Stomach (tissue), 9 donors: Measurements from ENCODE around the gene OLIG3. TPM values are rescaled to one million over a fixed set of nuclear protein-coding genes. Genes with fewer than 3 reads are reported as not detected.

Source experiments
- DNase-seq, 2 donors: peaks; one replicate each; pipeline versions ENCODE4 v3.0.0 to v3.0.0-alpha.2; 2013 to 2019
- H3K27ac ChIP-seq, 5 donors: fragments of 200-600 bp in 4 of 5; sonication (generic) in 4 of 5; one replicate each; pipeline ENCODE4 v1.5.1; 2013 to 2019; ENCODE audit warnings: mild to moderate bottlenecking in 1 of 5, moderate library complexity in 1 of 5
- H3K27me3 ChIP-seq, 3 donors: fragments of 200-600 bp; sonication (generic); one replicate each; pipeline ENCODE4 v1.5.1; 2017 to 2019; ENCODE audit warnings: mixed run types in 1 of 3
- H3K36me3 ChIP-seq, 4 donors: fragments of 200-600 bp; sonication (generic); 1 replicate in 3 of 4; 2 replicates in 1 of 4; pipeline ENCODE4 v1.5.1; 2016 to 2019
- H3K4me1 ChIP-seq, 4 donors: fragments of 200-600 bp; sonication (generic); one replicate each; pipeline ENCODE4 v1.5.1; 2016 to 2019
- H3K4me3 ChIP-seq, 4 donors: fragments of 200-600 bp; sonication (generic) in 3 of 4; one replicate each; pipeline ENCODE4 v1.5.1; 2016 to 2019; ENCODE audit warnings: mild to moderate bottlenecking in 1 of 4
- H3K9me3 ChIP-seq, 4 donors: fragments of 200-600 bp; sonication (generic); one replicate each; pipeline ENCODE4 v1.5.1; 2016 to 2019
- EP300 ChIP-seq: sonication (generic); formaldehyde crosslinking; IDR thresholded peaks from one replicate; pipeline ENCODE4 v1.6.1; 2017; ENCODE audit warnings: antibody characterized with exemption
- POLR2A ChIP-seq, 4 donors: fragments of 450-650 bp; IDR thresholded peaks; one replicate each; pipeline ENCODE4 v1.6.1; 2016; ENCODE audit warnings: antibody characterized with exemption in 4 of 4, control low read depth in 2 of 4, mild to moderate bottlenecking in 1 of 4, moderate library complexity in 1 of 4
- POLR2AphosphoS5 ChIP-seq, 3 donors: sonication (generic); formaldehyde crosslinking; IDR thresholded peaks; one replicate each; pipeline ENCODE4 v1.6.1; 2016; ENCODE audit warnings: antibody characterized with exemption in 3 of 3
- WGBS, 5 donors: extraction: QIAGEN DNeasy Blood & Tissue Kit in 3 of 5; methylation state at CpG; one replicate each; pipeline versions ENCODE4 v1.1.5 to v1.1.7; 2013 to 2018; 5-methylcytosine and 5-hydroxymethylcytosine counted together
- intact Hi-C: fragments of 100-400 bp; cut with DNase I; formaldehyde crosslinking; loops from one replicate; pipeline ENCODE4 v1.15.1; 2023; ENCODE audit warnings: low total_unique reads
- polyA plus RNA-seq, 3 donors: library from polyadenylated mRNA; stranded (reverse); fragments of 200-250 nt; gene quantifications; one replicate each; pipeline ENCODE4 v1.2.3, GENCODE V29; 2013
- total RNA-seq, 5 donors: library from RNA; depleted of rRNA; stranded (reverse); fragments of >200 nt; gene quantifications; one replicate each; pipeline versions ENCODE4 v1.1.0 to v1.2.3, GENCODE V29; 2014 to 2016
- TF ChIP-seq, protein P1 (sequence below), 7 experiments: fragments of 450-650 bp in 4 of 7; fragments of 200-600 bp in 3 of 7; sonication (generic) in 3 of 7; IDR thresholded peaks; one replicate each; pipeline ENCODE4 v1.5.1; 2016 to 2019; ENCODE audit warnings: antibody characterized with exemption in 7 of 7, control low read depth in 2 of 7, mild to moderate bottlenecking in 1 of 7
- donor health status: healthy with polysubstance abuse.
- donor health status: Bipolar disorder and iron deficiency.
- donor health status: healthy.

Gene OLIG3
- total and polyA plus RNA-seq, 8 donors, result not detected

DNA sequence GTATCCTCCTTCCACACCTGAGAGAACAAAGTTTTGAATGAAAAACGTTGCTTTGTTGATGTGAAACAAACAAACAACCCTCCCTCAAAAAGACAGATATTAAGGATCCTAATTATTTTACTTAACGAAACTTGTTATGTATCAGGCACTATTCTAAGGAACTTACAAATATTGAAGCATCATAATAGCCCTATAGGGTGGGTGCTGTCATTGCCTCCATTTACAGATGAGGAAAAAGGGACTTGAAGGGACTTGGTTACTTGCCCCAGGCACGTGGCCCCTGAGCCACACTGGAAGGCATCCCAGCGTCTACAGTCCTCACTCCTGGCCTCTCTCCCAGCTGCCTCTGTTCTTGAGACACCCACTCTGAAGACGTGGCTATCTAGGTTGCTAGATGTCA is 20.2 kb upstream of the OLIG3 start:
- peaks cover 0 to 21% (median 18%) of the 10 kb centered on the region in 4 donors for H3K9me3 ChIP-seq
- DNase-seq, result no peak
- H3K27ac ChIP-seq, result no peak overlapping the region
- intact Hi-C loops, result no loop called here
- no peak for TF ChIP-seq EP300
- no peak for TF ChIP-seq POLR2AphosphoS5 (IDR thresholded peaks at IDR 0.05)
- TF ChIP-seq, protein P1, sequence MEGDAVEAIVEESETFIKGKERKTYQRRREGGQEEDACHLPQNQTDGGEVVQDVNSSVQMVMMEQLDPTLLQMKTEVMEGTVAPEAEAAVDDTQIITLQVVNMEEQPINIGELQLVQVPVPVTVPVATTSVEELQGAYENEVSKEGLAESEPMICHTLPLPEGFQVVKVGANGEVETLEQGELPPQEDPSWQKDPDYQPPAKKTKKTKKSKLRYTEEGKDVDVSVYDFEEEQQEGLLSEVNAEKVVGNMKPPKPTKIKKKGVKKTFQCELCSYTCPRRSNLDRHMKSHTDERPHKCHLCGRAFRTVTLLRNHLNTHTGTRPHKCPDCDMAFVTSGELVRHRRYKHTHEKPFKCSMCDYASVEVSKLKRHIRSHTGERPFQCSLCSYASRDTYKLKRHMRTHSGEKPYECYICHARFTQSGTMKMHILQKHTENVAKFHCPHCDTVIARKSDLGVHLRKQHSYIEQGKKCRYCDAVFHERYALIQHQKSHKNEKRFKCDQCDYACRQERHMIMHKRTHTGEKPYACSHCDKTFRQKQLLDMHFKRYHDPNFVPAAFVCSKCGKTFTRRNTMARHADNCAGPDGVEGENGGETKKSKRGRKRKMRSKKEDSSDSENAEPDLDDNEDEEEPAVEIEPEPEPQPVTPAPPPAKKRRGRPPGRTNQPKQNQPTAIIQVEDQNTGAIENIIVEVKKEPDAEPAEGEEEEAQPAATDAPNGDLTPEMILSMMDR (IDR thresholded peaks at IDR 0.05), result no peak
- no peak for TF ChIP-seq POLR2A (IDR thresholded peaks at IDR 0.05)
- H3K36me3 ChIP-seq, result no peaks in the 10 kb centered on the region
- no peak overlapping the region for H3K4me3 ChIP-seq
- 40 to 56% (median 46%) methylated on average over 5 of the region's 5 CpGs for WGBS, 5 donors
- H3K27me3 ChIP-seq, result peaks cover 0 to 99% (median 50%) of the 10 kb centered on the region in 3 donors
- no peaks in the 10 kb centered on the region for H3K4me1 ChIP-seq

DNA sequence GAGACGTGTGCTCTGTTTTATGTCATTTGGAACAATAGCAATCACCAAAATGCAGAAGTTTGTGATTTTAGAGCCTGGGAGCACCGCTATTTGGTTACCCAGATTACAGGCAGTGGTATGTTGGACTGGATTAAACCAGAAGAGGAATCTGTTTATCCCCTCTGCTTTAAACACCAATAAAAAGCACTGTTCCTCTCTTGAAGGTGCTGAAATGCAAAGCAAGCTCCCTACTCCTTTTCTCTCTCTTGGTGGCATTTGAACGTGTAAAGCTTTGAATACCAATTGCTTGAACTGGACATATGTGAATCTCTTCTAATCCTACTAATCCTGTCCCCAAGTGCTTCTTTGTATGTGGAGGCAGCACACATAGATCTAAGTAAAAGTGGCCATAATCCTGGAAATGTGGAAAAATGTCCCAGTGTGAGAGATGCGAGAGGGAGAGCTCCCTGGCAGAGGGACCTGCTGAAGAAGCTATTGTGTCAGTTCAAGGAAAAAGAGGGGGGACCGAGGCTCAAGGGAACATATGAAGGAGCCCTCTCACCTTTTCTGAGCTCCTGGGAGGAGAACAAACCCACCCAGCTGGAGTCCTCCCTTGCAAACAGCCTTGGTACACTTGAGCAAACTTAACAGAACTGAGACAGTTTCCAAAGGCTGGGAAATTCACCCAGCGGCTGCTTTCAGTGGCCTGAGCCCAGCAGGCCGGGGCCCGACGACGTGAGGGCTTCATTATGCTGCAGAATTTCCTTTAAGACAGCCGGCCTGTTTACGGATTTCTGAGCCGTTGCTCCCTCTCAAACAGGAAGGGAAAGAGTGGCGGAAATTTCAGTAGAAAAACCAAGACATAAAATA is 18.8 kb upstream of the OLIG3 start:
- H3K4me1 ChIP-seq, result no peaks in the 10 kb centered on the region

DNA sequence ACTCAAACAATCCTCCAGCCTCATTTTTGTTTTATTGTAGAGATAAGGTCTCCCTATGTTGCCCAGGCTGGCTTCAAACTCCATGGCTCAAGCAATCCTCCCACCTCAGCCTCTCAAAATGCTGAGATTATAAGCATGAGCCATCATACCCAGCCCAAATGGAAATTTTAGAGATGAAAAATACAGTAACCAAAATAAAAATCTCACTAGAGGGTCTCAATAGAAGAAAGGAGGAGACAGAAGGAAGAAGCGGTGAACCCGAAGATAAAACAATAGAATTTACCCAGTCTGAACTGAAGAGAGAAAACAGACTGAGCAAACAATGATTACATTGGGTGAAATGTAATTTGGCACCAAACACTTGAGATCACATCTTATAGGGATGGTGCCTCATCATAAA is 16.7 kb upstream of the OLIG3 start:
- WGBS, 5 donors, result 86 to 100% (median 91%) methylated on average over 2 of the region's 2 CpGs
- no peak overlapping the region for H3K4me3 ChIP-seq
- DNase-seq, result no peak
- TF ChIP-seq POLR2AphosphoS5 (IDR thresholded peaks at IDR 0.05) (no peak), EP300 (no peak), POLR2A (IDR thresholded peaks at IDR 0.05) (no peak)
- TF ChIP-seq, protein P1 (IDR thresholded peaks at IDR 0.05), result no peak
- H3K36me3 ChIP-seq, result no peaks in the 10 kb centered on the region
- intact Hi-C loops, result no loop called here
- no peak overlapping the region for H3K27ac ChIP-seq
- H3K9me3 ChIP-seq, result peaks cover 0 to 21% (median 18%) of the 10 kb centered on the region in 4 donors
- no peaks in the 10 kb centered on the region for H3K4me1 ChIP-seq
- peaks cover 0 to 93% (median 54%) of the 10 kb centered on the region in 3 donors for H3K27me3 ChIP-seq

More for the DNA sequence above, 18.8 kb upstream of the OLIG3 start:
- Histone ChIP-seq H3K27ac (no peak overlapping the region), H3K27me3 (peaks cover 0 to 94% (median 53%) of the 10 kb centered on the region in 3 donors), H3K36me3 (no peaks in the 10 kb centered on the region), H3K4me3 (no peak overlapping the region), H3K9me3 (peaks cover 0 to 21% (median 18%) of the 10 kb centered on the region in 4 donors)
- no peak for DNase-seq
- no peak for TF ChIP-seq POLR2AphosphoS5 (IDR thresholded peaks at IDR 0.05)
- no peak for TF ChIP-seq POLR2A (IDR thresholded peaks at IDR 0.05)
- no peak for TF ChIP-seq EP300
- TF ChIP-seq, protein P1 (IDR thresholded peaks at IDR 0.05), result no peak
- WGBS, 5 donors, result 29 to 38% (median 32%) methylated on average over 13 to 14 of the region's 14 CpGs
- intact Hi-C loops, result no loop called here

DNA sequence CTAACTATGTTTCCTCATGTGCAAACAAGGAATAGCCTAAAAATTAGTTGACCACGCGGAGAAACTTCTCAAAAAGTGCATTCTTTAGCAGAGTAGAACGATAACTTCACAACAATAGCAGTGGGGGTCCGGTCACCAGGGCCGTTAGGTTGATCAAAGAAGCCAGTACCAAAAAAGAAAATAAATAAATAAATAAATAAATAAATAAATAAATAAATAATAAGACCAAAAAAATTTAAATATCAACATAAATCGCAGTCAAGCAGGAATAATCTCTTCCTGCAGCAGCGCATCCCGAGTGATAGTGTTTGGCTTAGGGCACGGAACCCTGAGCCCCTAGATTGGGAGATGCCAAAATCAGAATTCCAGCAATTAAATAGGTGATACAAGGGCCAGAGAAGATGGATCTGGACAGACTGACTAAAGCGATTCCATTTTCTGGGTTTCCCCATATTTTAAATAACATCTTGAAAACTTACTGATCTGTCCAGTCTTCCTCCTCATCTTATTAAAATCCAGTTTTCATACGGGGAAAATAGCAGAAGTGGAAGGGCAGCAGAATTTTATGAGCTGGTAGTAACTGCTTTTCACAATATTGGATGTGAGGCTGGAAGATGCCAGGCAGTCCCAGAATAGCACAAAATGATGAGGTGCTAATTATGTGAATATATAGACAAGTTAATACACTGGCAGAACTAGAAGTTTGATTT is 4.4 kb upstream of the OLIG3 start:
- H3K27me3 ChIP-seq, result peaks cover 25 to 96% (median 59%) of the 10 kb centered on the region in 3 donors
- H3K9me3 ChIP-seq, result peaks cover 0 to 3% (median 0%) of the 10 kb centered on the region in 4 donors
- no peaks in the 10 kb centered on the region for H3K36me3 ChIP-seq
- intact Hi-C loops, result no loop called here
- 15 to 24% (median 20%) methylated on average over 11 of the region's 11 CpGs for WGBS, 5 donors
- no peak overlapping the region for H3K27ac ChIP-seq
- H3K4me3 ChIP-seq, result no peak overlapping the region
- no peak for TF ChIP-seq POLR2AphosphoS5 (IDR thresholded peaks at IDR 0.05)
- no peak for TF ChIP-seq EP300
- TF ChIP-seq POLR2A (IDR thresholded peaks at IDR 0.05), result no peak
- TF ChIP-seq, protein P1 (IDR thresholded peaks at IDR 0.05), result no peak
- peaks cover 25 to 49% (median 40%) of the 10 kb centered on the region in 4 donors for H3K4me1 ChIP-seq
- no peak for DNase-seq
